Heart left ventricle (tissue), 13 donors: Measurements from ENCODE around the gene KCNMB2.

ENCODE experiments used
- CTCF ChIP-seq, 12 donors: fragments of 200-600 bp; sonication (generic) in 4 of 12; IDR thresholded peaks; one replicate each; pipeline versions ENCODE4 v1.5.0 to v1.8.0; 2018 to 2022; ENCODE audit warnings: antibody characterized with exemption in 12 of 12, mild to moderate bottlenecking in 5 of 12
- POLR2A ChIP-seq, 2 donors: fragments of 450-650 bp; IDR thresholded peaks; one replicate each; pipeline ENCODE4 v1.6.1; 2017; ENCODE audit warnings: antibody characterized with exemption in 2 of 2, mild to moderate bottlenecking in 2 of 2, moderate library complexity in 2 of 2
- donor health status: ischemic (EF 13 %, LVEDD 7.1; RV severe dilation, severe dysfunction).
- donor health status: DM: no; HTN: yes; CAD: no.
- donor health status: DM: no; HTN: no; CAD: no.
- donor health status: ischemic (EF 25% LVEDD 6.9; RV normal size, moderate dysfunction).
- donor health status: ischemic (EF 25% LVEDD 5.7; RV mildly dilated, moderate dysfunction).
- donor health status: ischemic (EF 35%, LVEDD 5.7; RV mildly dilated, moderate dysfunction).
- donor health status: nonischemic (EF 11% LVEDD 7.7; RV severe dilation, severe dysfunction).
- donor health status: DM: yes; HTN: yes; CAD: no.
- donor health status: PGD.
- donor health status: ischemic (EF 29% LVEDD 5.4; RV normal size, mild dysfunction).
- donor health status: nonischemic (EF 23%, LVEDD 6.1; RV moderate dilation, normal function).

DNA sequence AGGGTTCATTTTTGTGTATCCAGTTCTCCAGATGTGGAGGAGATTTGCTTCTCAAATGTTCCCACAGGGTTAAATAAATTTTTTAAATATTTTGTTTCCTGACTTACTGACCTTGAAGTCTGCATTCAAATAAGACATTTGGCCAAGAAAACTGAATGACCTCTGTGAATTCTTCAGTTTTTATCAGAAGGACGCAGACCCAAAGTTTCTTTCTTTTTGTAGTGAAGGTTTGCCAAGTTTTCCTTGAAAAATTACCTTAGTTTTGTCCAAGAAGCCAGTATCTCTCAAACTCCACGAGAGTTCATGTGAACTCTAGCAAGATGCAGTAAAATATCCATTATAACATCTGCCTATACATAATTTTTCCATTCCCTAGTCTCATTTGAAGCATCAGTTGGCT is 332.4 kb downstream of the KCNMB2 start:
- TF ChIP-seq CTCF (IDR thresholded peaks at IDR 0.05) (no peak), POLR2A (IDR thresholded peaks at IDR 0.05) (no peak)
